ENCODE results near the gene POLR1A. TPM values are rescaled to one million over a fixed set of nuclear protein-coding genes. Genes with fewer than 3 reads are reported as not detected.

Gene POLR1A
- total RNA-seq, 1 donor from 2014 or later = 43.2 TPM

GRCh38 chr2:86015006-86015405 is 90.7 kb downstream of the POLR1A start:
- Mint-ChIP-seq H3K27ac (ENCODE audit: unreplicated experiment) (no peak overlapping the region), H3K27me3 (ENCODE audit: unreplicated experiment) (no peaks in the 10 kb centered on the region), H3K9me3 (ENCODE audit: unreplicated experiment) (peaks cover 9% of the 10 kb centered on the region), H3K4me1 (ENCODE audit: unreplicated experiment) (peaks cover 6% of the 10 kb centered on the region), H3K36me3 (ENCODE audit: unreplicated experiment) (peaks cover 4% of the 10 kb centered on the region), H3K4me3 (ENCODE audit: unreplicated experiment) (no peak overlapping the region)
- DNase-seq (ENCODE audit: extremely low spot score, unreplicated experiment) = no peak
- TF ChIP-seq, protein P1, sequence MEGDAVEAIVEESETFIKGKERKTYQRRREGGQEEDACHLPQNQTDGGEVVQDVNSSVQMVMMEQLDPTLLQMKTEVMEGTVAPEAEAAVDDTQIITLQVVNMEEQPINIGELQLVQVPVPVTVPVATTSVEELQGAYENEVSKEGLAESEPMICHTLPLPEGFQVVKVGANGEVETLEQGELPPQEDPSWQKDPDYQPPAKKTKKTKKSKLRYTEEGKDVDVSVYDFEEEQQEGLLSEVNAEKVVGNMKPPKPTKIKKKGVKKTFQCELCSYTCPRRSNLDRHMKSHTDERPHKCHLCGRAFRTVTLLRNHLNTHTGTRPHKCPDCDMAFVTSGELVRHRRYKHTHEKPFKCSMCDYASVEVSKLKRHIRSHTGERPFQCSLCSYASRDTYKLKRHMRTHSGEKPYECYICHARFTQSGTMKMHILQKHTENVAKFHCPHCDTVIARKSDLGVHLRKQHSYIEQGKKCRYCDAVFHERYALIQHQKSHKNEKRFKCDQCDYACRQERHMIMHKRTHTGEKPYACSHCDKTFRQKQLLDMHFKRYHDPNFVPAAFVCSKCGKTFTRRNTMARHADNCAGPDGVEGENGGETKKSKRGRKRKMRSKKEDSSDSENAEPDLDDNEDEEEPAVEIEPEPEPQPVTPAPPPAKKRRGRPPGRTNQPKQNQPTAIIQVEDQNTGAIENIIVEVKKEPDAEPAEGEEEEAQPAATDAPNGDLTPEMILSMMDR (IDR thresholded peaks at IDR 0.05) = no peak

- TF ChIP-seq, protein P1 (IDR thresholded peaks at IDR 0.05) = no peak
- no peaks in the 10 kb centered on the region for H3K27me3 Mint-ChIP-seq (ENCODE audit: unreplicated experiment)
- H3K9me3 Mint-ChIP-seq (ENCODE audit: unreplicated experiment) = peaks cover 9% of the 10 kb centered on the region
- peaks cover 6% of the 10 kb centered on the region for H3K4me1 Mint-ChIP-seq (ENCODE audit: unreplicated experiment)
- DNase-seq (ENCODE audit: extremely low spot score, unreplicated experiment) = no peak
- H3K36me3 Mint-ChIP-seq (ENCODE audit: unreplicated experiment) = peaks cover 4% of the 10 kb centered on the region
- no peak overlapping the region for H3K27ac Mint-ChIP-seq (ENCODE audit: unreplicated experiment)
- H3K4me3 Mint-ChIP-seq (ENCODE audit: unreplicated experiment) = no peak overlapping the region
Measured at GRCh38 chr2:86014493-86014892, 91.2 kb downstream of the POLR1A start.

- Mint-ChIP-seq H3K36me3 (ENCODE audit: unreplicated experiment) (peaks cover 4% of the 10 kb centered on the region), H3K27ac (ENCODE audit: unreplicated experiment) (no peak overlapping the region), H3K4me3 (ENCODE audit: unreplicated experiment) (no peak overlapping the region), H3K27me3 (ENCODE audit: unreplicated experiment) (no peaks in the 10 kb centered on the region), H3K9me3 (ENCODE audit: unreplicated experiment) (peaks cover 9% of the 10 kb centered on the region), H3K4me1 (ENCODE audit: unreplicated experiment) (peaks cover 2% of the 10 kb centered on the region)
- TF ChIP-seq, protein P1 (IDR thresholded peaks at IDR 0.05) = no peak
- DNase-seq (ENCODE audit: extremely low spot score, unreplicated experiment) = no peak
Measured at GRCh38 chr2:86012007-86012712, 93.5 kb downstream of the POLR1A start.

- TF ChIP-seq, protein P1 (IDR thresholded peaks at IDR 0.05) = no peak
- Mint-ChIP-seq H3K4me1 (ENCODE audit: unreplicated experiment) (peaks cover 2% of the 10 kb centered on the region), H3K4me3 (ENCODE audit: unreplicated experiment) (no peak overlapping the region), H3K36me3 (ENCODE audit: unreplicated experiment) (peaks cover 8% of the 10 kb centered on the region), H3K9me3 (ENCODE audit: unreplicated experiment) (peaks cover 14% of the 10 kb centered on the region), H3K27ac (ENCODE audit: unreplicated experiment) (no peak overlapping the region), H3K27me3 (ENCODE audit: unreplicated experiment) (no peaks in the 10 kb centered on the region)
- DNase-seq (ENCODE audit: extremely low spot score, unreplicated experiment) = no peak
Measured at GRCh38 chr2:86011449-86011941, 94.2 kb downstream of the POLR1A start.

DNA sequence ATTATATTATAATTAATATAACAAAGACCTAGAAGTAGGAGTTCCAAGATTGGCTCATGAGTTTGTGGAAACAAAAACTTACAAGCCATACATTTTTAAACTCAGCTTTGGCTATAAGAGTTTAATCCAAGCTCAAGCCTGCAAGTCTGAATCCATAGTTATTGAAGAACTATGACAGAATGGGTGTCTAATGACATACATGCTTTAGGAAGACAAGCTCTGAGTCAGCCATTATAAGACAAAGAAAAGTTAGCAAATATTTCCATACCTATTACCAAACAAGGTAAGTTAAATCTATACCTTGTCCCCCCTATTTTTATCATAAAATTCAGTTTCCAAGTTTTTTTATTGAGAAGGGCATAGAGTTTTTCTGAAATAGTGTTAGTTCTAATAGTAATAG is 95.6 kb downstream of the POLR1A start:
- DNase-seq (ENCODE audit: extremely low spot score, unreplicated experiment) = no peak
- no peaks in the 10 kb centered on the region for H3K27me3 Mint-ChIP-seq (ENCODE audit: unreplicated experiment)
- peaks cover 10% of the 10 kb centered on the region for H3K36me3 Mint-ChIP-seq (ENCODE audit: unreplicated experiment)
- no peak overlapping the region for H3K4me3 Mint-ChIP-seq (ENCODE audit: unreplicated experiment)
- H3K27ac Mint-ChIP-seq (ENCODE audit: unreplicated experiment) = no peak overlapping the region
- H3K9me3 Mint-ChIP-seq (ENCODE audit: unreplicated experiment) = peaks cover 18% of the 10 kb centered on the region
- peaks cover 2% of the 10 kb centered on the region for H3K4me1 Mint-ChIP-seq (ENCODE audit: unreplicated experiment)
- TF ChIP-seq, protein P1 (IDR thresholded peaks at IDR 0.05) = no peak
